HG03432 (cell line): ENCODE data around the gene SOD1.
"Not testable (repeated sequence)": the region's sequence is repeated elsewhere in the genome, so short reads cannot be mapped to it uniquely, and the experiment has no call there.

Experiments
- ATAC-seq: cut with Tn5 transposase; IDR thresholded peaks from one replicate; pipeline ENCODE4 v1.9.1; 2021; ENCODE audit warnings: mild to moderate bottlenecking, moderate library complexity; ENCODE audit not compliant: unreplicated experiment

Gene SOD1

GRCh38 chr21:31654821-31655580 is 4.5 kb upstream of the SOD1 start:
- ATAC-seq, result not testable (repeated sequence)

- ATAC-seq, result no peak
These were observed 3.0 kb upstream of the SOD1 start for GRCh38 chr21:31656199-31657095.

- no peak for ATAC-seq
These were observed 1.4 kb upstream of the SOD1 start for GRCh38 chr21:31658053-31658452.

DNA sequence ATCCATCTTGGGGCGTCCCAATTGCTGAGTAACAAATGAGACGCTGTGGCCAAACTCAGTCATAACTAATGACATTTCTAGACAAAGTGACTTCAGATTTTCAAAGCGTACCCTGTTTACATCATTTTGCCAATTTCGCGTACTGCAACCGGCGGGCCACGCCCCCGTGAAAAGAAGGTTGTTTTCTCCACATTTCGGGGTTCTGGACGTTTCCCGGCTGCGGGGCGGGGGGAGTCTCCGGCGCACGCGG is 282 bp upstream of the SOD1 start:
- peak; percentile 27 for ATAC-seq

DNA sequence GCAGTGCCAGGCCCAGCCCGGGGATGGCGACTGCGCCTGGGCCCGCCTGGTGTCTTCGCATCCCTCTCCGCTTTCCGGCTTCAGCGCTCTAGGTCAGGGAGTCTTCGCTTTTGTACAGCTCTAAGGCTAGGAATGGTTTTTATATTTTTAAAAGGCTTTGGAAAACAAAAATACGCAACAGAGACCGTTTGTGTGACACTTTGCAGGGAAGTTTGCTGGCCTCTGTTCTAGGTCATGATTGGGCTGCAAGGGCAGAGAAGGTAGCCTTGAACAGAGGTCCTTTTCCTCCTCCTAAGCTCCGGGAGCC is 719 bp downstream of the SOD1 start:
- ATAC-seq, result peak; percentile 42

- no peak for ATAC-seq
These were observed 1.1 kb downstream of the SOD1 start for GRCh38 chr21:31660591-31660990.

DNA sequence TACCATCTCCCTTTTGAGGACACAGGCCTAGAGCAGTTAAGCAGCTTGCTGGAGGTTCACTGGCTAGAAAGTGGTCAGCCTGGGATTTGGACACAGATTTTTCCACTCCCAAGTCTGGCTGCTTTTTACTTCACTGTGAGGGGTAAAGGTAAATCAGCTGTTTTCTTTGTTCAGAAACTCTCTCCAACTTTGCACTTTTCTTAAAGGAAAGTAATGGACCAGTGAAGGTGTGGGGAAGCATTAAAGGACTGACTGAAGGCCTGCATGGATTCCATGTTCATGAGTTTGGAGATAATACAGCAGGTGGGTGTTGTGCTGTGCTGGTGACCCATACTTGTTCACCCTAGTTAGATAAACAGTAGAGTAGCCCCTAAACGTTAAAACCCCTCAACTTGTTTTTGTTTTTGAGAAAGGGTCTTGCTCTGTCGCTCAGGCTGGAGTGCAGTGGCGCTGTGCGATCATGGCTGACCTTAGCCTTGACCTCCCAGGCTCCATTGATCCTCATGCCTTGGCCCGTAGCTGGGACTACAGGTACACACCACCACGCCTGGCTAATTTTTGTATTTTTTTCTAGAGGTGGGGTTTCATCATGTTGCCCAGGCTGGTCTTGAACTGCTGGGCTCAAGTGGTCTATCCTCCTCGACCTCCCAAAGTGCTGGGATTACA is 4.2 kb downstream of the SOD1 start:
- no peak for ATAC-seq

DNA sequence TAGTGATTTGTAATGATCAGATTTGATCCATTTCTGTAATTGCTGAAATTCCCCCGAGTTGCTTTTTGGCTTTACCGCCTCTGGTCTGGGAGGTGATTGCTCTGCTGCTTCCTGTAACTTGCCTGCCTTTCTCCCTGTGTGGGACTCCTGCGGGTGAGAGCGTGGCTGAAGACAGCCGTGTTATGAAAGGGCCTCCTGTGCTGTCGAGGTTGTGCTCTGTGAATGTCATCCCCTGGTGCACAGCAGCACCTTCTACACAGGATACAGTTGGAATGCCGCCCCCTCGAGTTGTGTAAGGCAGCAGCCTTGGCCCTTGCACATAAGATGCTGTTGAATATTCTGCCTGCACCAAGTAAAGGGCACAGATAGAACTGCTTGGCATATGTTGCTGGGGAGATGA is 5.9 kb downstream of the SOD1 start:
- no peak for ATAC-seq

DNA sequence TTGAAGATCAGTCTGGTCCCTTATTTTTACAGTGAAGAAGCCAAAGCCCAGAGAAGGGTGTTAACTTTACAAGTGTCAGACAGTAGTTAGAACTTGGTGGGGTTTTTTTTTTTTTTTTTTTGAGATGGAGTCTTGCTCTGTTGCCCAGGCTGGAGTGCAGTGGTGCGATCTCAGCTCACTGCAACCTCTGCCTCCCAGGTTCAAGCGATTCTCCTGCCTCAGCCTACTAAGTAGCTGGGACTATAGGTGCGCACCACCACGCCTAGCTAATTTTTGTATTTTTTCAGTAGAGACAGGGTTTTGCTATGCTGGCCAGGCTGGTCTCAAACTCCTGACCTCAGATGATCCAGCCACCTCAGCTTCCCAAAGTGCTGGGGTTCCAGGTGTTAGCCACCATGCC is 6.4 kb downstream of the SOD1 start:
- ATAC-seq, result not testable (repeated sequence)

GRCh38 chr21:31666445-31667010 is 7.0 kb downstream of the SOD1 start:
- peak; percentile 45 for ATAC-seq

- ATAC-seq, result no peak
These were observed 7.6 kb downstream of the SOD1 start for GRCh38 chr21:31667132-31667531.

DNA sequence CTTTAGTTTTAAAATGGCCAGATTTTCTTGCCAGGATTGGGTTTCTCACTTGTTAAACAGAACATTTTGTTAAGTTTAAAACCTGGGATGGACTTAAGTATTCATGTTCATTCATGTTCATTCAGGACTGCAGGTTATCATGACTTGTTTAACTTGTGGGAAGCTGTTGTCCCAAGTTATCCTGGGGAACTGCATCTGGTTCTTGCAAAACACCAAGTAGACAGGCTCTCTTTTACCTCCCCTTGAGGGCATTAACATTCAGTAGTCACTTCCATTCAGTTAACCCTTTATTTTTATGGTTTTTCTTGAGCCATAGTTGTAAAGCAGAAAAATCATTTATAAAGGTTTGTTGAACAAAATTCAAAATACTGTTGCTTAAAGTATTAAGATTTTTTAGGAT is 8.1 kb downstream of the SOD1 start:
- ATAC-seq, result no peak

DNA sequence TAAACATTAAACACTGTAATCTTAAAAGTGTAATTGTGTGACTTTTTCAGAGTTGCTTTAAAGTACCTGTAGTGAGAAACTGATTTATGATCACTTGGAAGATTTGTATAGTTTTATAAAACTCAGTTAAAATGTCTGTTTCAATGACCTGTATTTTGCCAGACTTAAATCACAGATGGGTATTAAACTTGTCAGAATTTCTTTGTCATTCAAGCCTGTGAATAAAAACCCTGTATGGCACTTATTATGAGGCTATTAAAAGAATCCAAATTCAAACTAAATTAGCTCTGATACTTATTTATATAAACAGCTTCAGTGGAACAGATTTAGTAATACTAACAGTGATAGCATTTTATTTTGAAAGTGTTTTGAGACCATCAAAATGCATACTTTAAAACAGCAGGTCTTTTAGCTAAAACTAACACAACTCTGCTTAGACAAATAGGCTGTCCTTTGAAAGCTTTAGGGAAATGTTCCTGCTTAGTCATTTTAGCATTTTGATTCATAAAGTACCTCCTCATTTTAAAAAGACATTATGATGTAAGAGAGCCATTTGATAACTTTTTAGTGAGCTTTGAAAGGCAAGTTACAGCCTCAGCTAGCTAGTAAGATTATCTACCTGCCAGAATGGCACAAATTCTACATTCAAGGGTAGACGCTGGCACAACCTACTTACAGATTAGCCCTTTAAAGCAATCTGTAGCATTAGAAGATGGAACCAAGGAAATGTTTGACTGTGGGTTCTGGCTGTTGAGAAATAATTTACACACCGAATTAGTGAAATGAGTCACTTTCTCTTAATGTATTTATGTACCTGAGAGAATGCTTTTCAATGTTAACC is 9.4 kb downstream of the SOD1 start:
- peak; percentile 47 for ATAC-seq

- ATAC-seq, result no peak
These were observed 10.6 kb downstream of the SOD1 start for GRCh38 chr21:31670070-31670469.

DNA sequence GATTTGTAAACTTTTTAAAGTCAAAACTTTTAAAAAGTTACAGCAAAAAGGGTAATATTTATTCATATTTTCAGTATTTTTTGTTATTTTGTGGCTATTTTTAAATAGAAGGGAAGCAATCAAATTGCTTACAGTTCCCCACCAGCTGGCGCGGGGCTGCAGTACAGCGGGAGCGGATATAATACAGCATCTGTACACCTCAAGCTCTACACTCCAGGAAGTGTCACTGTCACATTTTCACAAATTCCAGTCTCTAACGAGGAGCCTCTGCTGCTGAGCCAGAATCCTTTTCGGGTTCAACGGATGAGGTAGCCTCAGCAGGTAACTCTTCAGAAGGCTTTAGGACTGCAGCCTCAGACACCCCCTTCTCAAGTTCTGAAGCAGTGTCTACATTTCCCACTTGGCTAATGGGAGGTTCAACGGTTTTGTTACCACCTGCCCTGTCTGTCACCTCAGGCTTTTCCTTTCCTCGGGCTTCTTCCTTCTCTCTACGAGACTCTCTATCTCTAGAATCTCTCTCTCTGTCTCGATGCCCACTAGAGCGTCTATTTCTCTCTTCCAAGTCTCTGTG is 11.7 kb downstream of the SOD1 start:
- ATAC-seq, result no peak

GRCh38 chr21:31671931-31672330 is 12.4 kb downstream of the SOD1 start:
- no peak for ATAC-seq

DNA sequence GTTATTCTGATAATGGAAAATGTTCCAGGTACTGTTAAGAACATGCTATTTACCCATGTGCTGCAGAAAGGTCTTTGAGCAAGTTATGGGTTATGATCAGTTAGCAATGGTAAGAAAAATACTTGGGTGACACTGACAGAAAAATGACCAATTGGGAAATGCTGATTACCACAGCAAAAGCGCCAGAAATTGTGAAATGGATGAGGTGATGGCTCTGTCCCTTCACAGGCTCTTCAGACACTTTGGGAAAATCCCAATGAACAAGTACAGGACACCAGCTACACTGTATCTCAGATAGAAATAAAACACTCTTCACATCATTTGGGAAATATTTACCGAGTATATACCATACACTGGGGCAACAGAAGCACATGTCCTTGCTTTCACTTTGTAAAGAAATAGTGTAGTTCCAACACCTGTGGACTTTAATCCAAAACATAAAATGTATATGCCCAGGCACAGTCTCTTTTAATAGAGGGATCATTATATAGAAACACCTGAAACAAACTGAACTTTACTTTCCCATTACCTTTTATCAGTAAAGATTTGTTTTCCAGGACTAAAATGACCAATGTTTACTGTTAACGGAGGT is 13.9 kb downstream of the SOD1 start:
- ATAC-seq, result no peak

DNA sequence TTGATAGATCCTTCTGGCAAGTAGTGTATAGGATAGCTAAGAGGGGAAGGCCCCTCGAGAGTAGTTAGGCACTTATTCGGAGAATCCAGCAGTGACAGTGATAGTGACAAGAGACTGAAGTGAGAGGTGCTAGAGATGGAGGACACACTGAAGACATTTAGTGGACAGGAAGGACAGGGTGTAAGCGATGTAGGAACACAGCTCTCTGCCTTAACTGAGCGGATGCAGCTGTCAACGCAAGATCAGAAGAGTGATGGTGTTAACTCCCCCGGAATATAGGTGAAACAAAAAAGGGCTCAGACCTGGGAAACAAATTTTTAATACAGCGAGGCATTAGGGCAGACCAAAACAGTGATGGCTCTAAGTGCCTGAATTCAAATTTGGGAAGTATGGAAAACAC is 15.8 kb downstream of the SOD1 start:
- ATAC-seq, result no peak

GRCh38 chr21:31675960-31676359 is 16.5 kb downstream of the SOD1 start:
- no peak for ATAC-seq

DNA sequence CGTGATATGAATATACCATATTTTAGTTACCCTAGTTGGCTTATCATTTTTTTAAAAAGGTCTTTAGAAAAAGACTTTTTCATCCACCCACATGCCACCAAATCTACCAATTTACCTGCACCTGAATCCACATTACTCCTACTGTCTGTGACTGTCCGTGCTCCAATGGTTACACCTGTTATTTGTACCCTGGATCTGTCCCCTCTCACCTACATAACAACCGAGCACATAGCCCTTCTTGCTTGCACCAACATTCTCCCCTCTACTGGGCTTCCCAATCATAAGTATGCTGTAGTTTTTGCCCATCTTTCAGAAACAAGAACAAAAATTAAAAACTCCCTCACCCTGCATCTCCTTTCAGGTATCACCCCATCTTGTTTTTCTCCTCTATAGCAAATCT is 17.6 kb downstream of the SOD1 start:
- no peak for ATAC-seq
